Measurements from ENCODE around the gene YBX2. TPM values are rescaled to one million over a fixed set of nuclear protein-coding genes. Genes with fewer than 3 reads are reported as not detected.

Gene YBX2
- total RNA-seq, 4 donors from 2014 or later, result 1.2 to 4.1 (median 2.1) TPM

DNA sequence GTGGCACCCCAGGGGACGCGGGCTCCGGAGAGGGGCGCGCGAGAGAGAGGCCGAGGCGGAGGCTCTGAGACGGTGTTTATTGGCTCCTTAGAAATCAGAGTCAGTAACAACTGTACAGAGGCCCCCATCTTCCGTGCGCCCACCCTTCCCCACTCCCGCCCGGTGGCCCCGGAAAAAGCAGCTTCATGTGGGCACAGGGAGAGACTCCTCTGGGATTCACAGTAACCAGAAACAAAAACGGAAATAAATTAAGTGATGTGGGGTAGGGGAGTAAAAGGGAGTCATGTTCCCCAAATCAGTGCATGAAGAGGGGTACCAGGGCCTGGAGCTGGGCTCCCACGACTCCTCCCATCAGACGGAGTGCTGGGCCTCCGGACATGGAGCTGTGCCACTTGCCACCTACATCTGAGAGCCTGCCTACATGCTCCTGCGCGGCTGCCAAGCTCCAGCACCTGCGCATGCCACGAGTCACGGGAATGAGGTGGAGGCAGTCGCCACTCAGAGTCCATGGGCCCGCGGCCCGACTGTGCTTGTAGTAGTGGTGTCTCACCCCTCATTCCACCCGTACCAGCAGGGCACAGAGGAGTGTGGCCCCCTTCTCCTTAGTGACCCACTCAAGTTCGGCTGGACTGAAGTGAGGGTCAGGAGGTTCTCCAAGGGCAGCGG lies 21.3 kb upstream of the YBX2 start:
- peak overlapping the region; percentile 28 to 95 (median 68) for H3K4me3 ChIP-seq (replicated peaks in 1 of 3)
- peak overlapping the region; percentile 83 to 96 (median 83) for H3K27ac ChIP-seq
- no peak for TF ChIP-seq POLR2A (IDR thresholded peaks at IDR 0.05)
- TF ChIP-seq, protein P1, sequence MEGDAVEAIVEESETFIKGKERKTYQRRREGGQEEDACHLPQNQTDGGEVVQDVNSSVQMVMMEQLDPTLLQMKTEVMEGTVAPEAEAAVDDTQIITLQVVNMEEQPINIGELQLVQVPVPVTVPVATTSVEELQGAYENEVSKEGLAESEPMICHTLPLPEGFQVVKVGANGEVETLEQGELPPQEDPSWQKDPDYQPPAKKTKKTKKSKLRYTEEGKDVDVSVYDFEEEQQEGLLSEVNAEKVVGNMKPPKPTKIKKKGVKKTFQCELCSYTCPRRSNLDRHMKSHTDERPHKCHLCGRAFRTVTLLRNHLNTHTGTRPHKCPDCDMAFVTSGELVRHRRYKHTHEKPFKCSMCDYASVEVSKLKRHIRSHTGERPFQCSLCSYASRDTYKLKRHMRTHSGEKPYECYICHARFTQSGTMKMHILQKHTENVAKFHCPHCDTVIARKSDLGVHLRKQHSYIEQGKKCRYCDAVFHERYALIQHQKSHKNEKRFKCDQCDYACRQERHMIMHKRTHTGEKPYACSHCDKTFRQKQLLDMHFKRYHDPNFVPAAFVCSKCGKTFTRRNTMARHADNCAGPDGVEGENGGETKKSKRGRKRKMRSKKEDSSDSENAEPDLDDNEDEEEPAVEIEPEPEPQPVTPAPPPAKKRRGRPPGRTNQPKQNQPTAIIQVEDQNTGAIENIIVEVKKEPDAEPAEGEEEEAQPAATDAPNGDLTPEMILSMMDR (IDR thresholded peaks at IDR 0.05), result no peak
- WGBS, 2 donors, result 39 to 48% methylated on average over 26 to 30 of the region's 30 CpGs
- intact Hi-C loops (cut with DNase I), result no loop called here
- peaks cover 52 to 54% of the 10 kb centered on the region in 2 donors for H3K36me3 ChIP-seq
- peaks cover 10 to 26% of the 10 kb centered on the region in 2 donors for H3K4me1 ChIP-seq
- no peak for DNase-seq
- H3K27me3 ChIP-seq, result no peaks in the 10 kb centered on the region
- no peaks in the 10 kb centered on the region for H3K9me3 ChIP-seq

DNA sequence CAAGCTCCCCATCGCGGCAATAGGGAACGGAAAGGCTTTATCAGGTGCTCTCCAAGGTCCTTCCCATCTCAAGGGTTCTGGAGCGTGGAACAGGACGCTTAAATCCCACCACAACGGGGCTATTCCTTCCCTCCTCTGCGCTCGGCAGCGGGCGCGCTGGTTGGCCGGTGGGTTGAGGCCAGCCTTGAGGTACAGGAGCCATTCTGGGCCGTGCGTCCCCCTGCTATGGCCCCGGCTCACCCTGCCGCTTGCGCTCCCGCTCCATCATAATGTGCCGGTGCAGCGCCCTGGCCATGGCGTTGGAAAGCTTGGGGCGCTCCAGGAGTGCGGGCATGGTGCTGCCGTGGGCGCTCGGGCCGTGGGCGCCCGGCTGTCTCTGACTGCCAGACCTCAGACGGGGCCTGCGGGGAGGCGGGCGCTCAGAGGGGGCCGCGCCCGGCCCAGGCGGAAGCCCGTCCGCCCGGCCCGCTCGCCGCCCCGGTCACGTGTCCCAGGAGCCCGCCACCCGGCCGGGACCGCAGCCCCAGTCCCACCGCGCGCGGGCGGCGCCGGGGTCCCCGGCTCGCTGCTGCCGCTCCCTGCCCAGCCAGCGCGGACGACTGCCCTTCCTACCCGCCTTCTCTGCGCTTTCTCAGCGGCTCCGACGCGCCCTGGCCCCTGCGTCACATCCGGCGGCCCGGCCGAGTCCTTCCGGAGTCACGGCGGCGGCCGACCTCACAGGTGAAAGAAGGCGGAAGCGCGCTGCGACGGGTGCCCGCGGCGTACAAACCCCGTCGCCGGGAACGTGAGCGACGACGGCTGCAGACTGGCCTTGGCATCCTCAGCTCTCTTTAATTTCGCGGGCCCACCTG lies 20.5 kb upstream of the YBX2 start, which contains the start of gene GPS2:
TSS of gene GPS2 (minus strand) at position 642 of the 851 bp plus-strand sequence. CDS start at position 334, 308 bp downstream.
- Histone ChIP-seq H3K4me1 (peaks cover 15 to 28% of the 10 kb centered on the region in 2 donors), H3K27ac (peak within 1 kb of the TSS; percentile 83 to 96 (median 83)), H3K36me3 (peaks cover 52 to 59% of the 10 kb centered on the region in 2 donors), H3K9me3 (no peaks in the 10 kb centered on the region), H3K4me3 (replicated peaks in 1 of 3) (peak within 1 kb of the TSS; percentile 51 to 95 (median 68)), H3K27me3 (no peaks in the 10 kb centered on the region)
- TF ChIP-seq POLR2A (IDR thresholded peaks at IDR 0.05), result peak in 1 of 2 donors; percentile 87
- TF ChIP-seq, protein P1 (IDR thresholded peaks at IDR 0.05), result peak in 1 of 6 experiments; percentile 6
- intact Hi-C loops (cut with DNase I), result no loop called here
- WGBS, 2 donors, result 0 to 1% methylated on average over 18 to 42 of the region's 95 CpGs
- DNase-seq, result peak; percentile 92 to 94

DNA sequence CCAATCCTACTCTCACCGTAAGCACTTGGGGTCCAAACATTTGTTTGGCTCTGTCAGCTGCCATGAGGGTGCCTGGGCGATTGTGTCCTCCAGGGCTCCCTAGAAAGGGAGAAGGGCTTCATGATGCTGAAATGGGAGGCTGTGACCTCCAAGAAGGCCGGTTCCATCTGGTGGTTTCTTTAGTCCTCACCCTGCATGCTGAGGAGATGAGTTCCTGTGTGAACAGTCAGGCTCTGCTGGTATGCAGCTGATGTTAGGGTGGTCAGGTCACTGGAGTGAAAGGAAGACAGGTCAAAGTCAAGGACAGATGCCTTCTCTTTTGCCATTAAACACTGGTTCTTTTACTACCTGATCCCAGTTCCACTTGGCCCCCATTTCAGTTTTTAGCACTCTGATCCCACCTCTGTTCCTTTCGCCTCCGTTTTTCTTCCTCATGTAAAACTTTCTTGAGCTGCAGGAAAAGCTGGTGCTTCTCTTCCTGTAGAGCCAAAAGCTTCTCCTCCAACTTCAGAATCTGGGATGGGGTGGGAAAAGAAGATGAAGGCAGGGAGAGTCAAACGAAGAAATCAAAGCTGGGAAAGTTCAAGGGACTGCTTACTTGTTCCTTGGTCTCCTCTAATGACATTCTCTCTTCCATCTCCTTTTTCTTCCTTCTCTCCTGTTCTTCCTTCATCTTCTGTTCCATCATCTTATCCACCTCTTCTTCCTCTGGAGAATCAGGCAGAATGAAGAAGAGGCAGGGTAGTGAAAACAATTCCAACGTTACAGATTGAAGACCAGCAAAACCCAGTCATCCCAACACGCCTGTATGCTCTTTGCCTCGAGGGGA lies 19.7 kb upstream of the YBX2 start:
- H3K27ac ChIP-seq, result peak overlapping the region in 1 of 3 donors; percentile 83
- peak overlapping the region; percentile 51 to 95 (median 68) for H3K4me3 ChIP-seq (replicated peaks in 1 of 3)
- 46 to 48% methylated on average over 9 of the region's 9 CpGs for WGBS, 2 donors
- no peak for DNase-seq
- intact Hi-C loops (cut with DNase I), result no loop called here
- TF ChIP-seq, protein P1 (IDR thresholded peaks at IDR 0.05), result no peak
- no peak for TF ChIP-seq POLR2A (IDR thresholded peaks at IDR 0.05)
- no peaks in the 10 kb centered on the region for H3K27me3 ChIP-seq
- H3K36me3 ChIP-seq, result peaks cover 56 to 63% of the 10 kb centered on the region in 2 donors
- no peaks in the 10 kb centered on the region for H3K9me3 ChIP-seq
- H3K4me1 ChIP-seq, result peaks cover 22 to 37% of the 10 kb centered on the region in 2 donors

DNA sequence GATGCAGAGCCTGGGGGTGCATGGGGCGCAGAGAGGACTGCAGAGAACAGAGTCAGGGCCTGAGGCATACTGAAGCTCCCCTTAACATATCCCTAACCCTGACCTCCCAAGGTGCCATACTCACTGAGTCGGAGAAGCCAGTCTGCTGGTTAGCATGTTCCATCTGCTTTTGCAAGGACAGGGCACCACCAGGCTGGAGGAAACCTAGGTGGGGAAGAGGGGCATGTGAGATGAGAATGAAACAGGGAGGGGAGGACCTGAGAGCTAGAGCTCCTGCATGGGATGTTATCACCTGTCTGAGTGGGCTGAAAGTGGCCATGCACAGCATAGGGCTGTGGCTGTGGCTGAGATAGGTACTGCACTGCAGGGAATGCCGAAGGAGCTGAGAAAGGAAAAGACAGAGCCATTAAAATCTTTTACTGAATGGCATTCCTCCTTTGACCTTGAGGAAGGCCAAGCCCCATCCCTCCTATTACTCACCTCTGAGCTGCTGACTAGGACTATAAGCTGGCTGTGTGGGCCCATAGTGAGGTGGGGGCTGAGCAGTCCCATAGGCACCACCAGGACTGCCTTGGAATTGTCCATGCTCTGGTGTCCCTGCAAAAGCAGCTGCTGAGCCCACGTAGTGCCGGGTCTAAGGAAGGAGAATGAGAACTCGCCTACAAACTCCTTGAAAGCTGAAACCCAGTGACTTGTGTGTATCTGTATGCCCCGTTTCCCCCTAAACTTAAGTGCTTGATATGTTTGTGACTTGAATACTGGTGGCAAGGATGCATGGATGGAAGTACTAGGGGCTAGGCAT lies 18.9 kb upstream of the YBX2 start:
- intact Hi-C loops (cut with DNase I), result no loop called here
- WGBS, 2 donors, result 80 to 90% methylated on average over 6 to 7 of the region's 7 CpGs
- Histone ChIP-seq H3K27ac (no peak overlapping the region), H3K4me1 (peaks cover 28 to 39% of the 10 kb centered on the region in 2 donors), H3K36me3 (peaks cover 49 to 55% of the 10 kb centered on the region in 2 donors), H3K9me3 (no peaks in the 10 kb centered on the region), H3K4me3 (replicated peaks in 1 of 3) (no peak overlapping the region), H3K27me3 (no peaks in the 10 kb centered on the region)
- no peak for DNase-seq
- TF ChIP-seq, protein P1 (IDR thresholded peaks at IDR 0.05), result no peak
- TF ChIP-seq POLR2A (IDR thresholded peaks at IDR 0.05), result no peak

Data from thyroid gland (tissue), 4 donors.